Activated T-cell treated with anti-CD3 and anti-CD28 coated beads for 1 hour (primary cell): ENCODE measurements around the gene UMAD1.
"Not testable (repeated sequence)": the region's sequence is repeated elsewhere in the genome, so short reads cannot be mapped to it uniquely, and the experiment has no call there.

Source experiments
- DNase-seq: peaks from one replicate; pipeline ENCODE4 v3.0.0-alpha.2; 2020; ENCODE audit warnings: low read depth

The UMAD1 gene

GRCh38 chr7:7803715-7804178 lies 163.2 kb downstream of the UMAD1 start:
- DNase-seq = no peak

- DNase-seq = not testable (repeated sequence)
Measured at GRCh38 chr7:7804822-7805221, 164.3 kb downstream of the UMAD1 start.

GRCh38 chr7:7805511-7806153 lies 165.1 kb downstream of the UMAD1 start:
- DNase-seq = no peak

GRCh38 chr7:7808156-7808555 lies 167.6 kb downstream of the UMAD1 start:
- DNase-seq = no peak

- DNase-seq = no peak
Measured at GRCh38 chr7:7808626-7809025, 168.1 kb downstream of the UMAD1 start.

- no peak for DNase-seq
Measured at GRCh38 chr7:7810380-7810779, 169.8 kb downstream of the UMAD1 start.

- DNase-seq = no peak
Measured at GRCh38 chr7:7810826-7811225, 170.3 kb downstream of the UMAD1 start.

GRCh38 chr7:7812112-7812511 lies 171.6 kb downstream of the UMAD1 start:
- no peak for DNase-seq

- no peak for DNase-seq
Measured at GRCh38 chr7:7815395-7815794, 174.8 kb downstream of the UMAD1 start.

- no peak for DNase-seq
Measured at GRCh38 chr7:7816084-7816483, 175.5 kb downstream of the UMAD1 start.

GRCh38 chr7:7816816-7817536 lies 176.4 kb downstream of the UMAD1 start:
- no peak for DNase-seq

- no peak for DNase-seq
Measured at GRCh38 chr7:7817748-7818147, 177.2 kb downstream of the UMAD1 start.

- not testable (repeated sequence) for DNase-seq
Measured at GRCh38 chr7:7818179-7818578, 177.6 kb downstream of the UMAD1 start.

GRCh38 chr7:7819442-7820247 lies 179.1 kb downstream of the UMAD1 start:
- DNase-seq = no peak

GRCh38 chr7:7820409-7820808 lies 179.9 kb downstream of the UMAD1 start:
- DNase-seq = no peak

GRCh38 chr7:7820939-7821338 lies 180.4 kb downstream of the UMAD1 start:
- DNase-seq = no peak

- no peak for DNase-seq
Measured at GRCh38 chr7:7821517-7821916, 181.0 kb downstream of the UMAD1 start.

GRCh38 chr7:7825294-7825693 lies 184.7 kb downstream of the UMAD1 start:
- not testable (repeated sequence) for DNase-seq

- DNase-seq = no peak
Measured at GRCh38 chr7:7829667-7830066, 189.1 kb downstream of the UMAD1 start.

GRCh38 chr7:7830122-7830878 lies 189.7 kb downstream of the UMAD1 start:
- DNase-seq = no peak

- DNase-seq = no peak
Measured at GRCh38 chr7:7832518-7832917, 192.0 kb downstream of the UMAD1 start.

- DNase-seq = no peak
Measured at GRCh38 chr7:7834761-7835160, 194.2 kb downstream of the UMAD1 start.
